SK-N-SH (cell line): ENCODE data around the gene MIDN. TPM values are rescaled to one million over a fixed set of nuclear protein-coding genes. Genes with fewer than 3 reads are reported as not detected.
"Not testable (repeated sequence)": the region's sequence is repeated elsewhere in the genome, so short reads cannot be mapped to it uniquely, and the experiment has no call there.

Experiments
- CTCF ChIA-PET: fragments of 300-600, 350-600 bp; formaldehyde crosslinking; extraction: SDS; loops from one replicate; lab custom pipeline; 2021; lab: Yijun Ruan, JAX
- POLR2A ChIA-PET: fragments of 350-600 bp; sonication (Branson Sonifier 250); formaldehyde crosslinking; extraction: SDS; loops from one replicate; lab custom pipeline; 2020; ENCODE audit warnings: antibody characterized with exemption, inconsistent platforms; lab: Yijun Ruan, JAX
- DNase-seq: peaks from one replicate; pipeline ENCODE4 v3.0.0; 2012
- H2AFZ ChIP-seq: fragments of 200-600 bp; sonication (generic); 2 replicates; pipeline ENCODE4 v1.8.1; 2016; ENCODE audit warnings: antibody characterized with exemption, mild to moderate bottlenecking, low read depth
- H3F3A ChIP-seq: fragments of 200-600 bp; sonication (generic); replicated peaks from 2 replicates; pipeline ENCODE3; 2016; ENCODE audit warnings: antibody characterized with exemption, mild to moderate bottlenecking; ENCODE audit not compliant: insufficient read depth
- H3K27ac ChIP-seq, 2 experiments: fragments of 200-500 bp in 1 of 2; fragments of 200-600 bp in 1 of 2; sonication (Bioruptor generic) in 1 of 2; sonication (generic), shearing (Covaris generic) in 1 of 2; 2 replicates each; pipeline versions ENCODE4 v1.5.1 to v1.6.1; 2014 to 2016; ENCODE audit warnings: low read depth in 2 of 2, inconsistent platforms in 1 of 2, low read length in 1 of 2, mild to moderate bottlenecking in 1 of 2, mixed read lengths in 1 of 2
- H3K27me3 ChIP-seq: fragments of 200-600 bp; sonication (generic), shearing (Covaris generic); 2 replicates; pipeline ENCODE4 v1.6.1; 2016; ENCODE audit warnings: mixed run types; ENCODE audit not compliant: insufficient read depth
- H3K36me3 ChIP-seq, 2 experiments: fragments of 200-500 bp in 1 of 2; fragments of 200-600 bp in 1 of 2; sonication (Bioruptor generic) in 1 of 2; sonication (generic) in 1 of 2; replicated peaks in 1 of 2; 2 replicates each; pipeline versions ENCODE3 to v1.5.1; 2014 to 2016; ENCODE audit warnings: low read length in 1 of 2, mild to moderate bottlenecking in 1 of 2; ENCODE audit not compliant: insufficient read depth in 2 of 2, control insufficient read depth in 1 of 2
- H3K4me1 ChIP-seq, 2 experiments: fragments of 200-500 bp in 1 of 2; fragments of 200-600 bp in 1 of 2; sonication (Bioruptor generic) in 1 of 2; sonication (generic), shearing (Covaris generic) in 1 of 2; 2 replicates each; pipeline versions ENCODE4 v1.5.1 to v1.6.1; 2014 to 2016; ENCODE audit warnings: low read depth in 1 of 2, low read length in 1 of 2, mixed run types in 1 of 2; ENCODE audit not compliant: insufficient read depth in 2 of 2, control insufficient read depth in 1 of 2
- H3K4me2 ChIP-seq: fragments of 200-600 bp; sonication (generic), shearing (Covaris generic); 2 replicates; pipeline ENCODE4 v1.6.1; 2017; ENCODE audit warnings: mixed run types
- H3K4me3 ChIP-seq, 2 experiments: fragments of 200-500 bp in 1 of 2; fragments of 200-600 bp in 1 of 2; sonication (Bioruptor generic) in 1 of 2; sonication (generic), shearing (Covaris generic) in 1 of 2; 2 replicates each; pipeline versions ENCODE4 v1.5.1 to v1.8.1; 2014 to 2016; ENCODE audit warnings: low read depth in 2 of 2, inconsistent platforms in 1 of 2, low read length in 1 of 2, mild to moderate bottlenecking in 1 of 2, mixed read lengths in 1 of 2, moderate library complexity in 1 of 2
- H3K79me2 ChIP-seq: fragments of 200-600 bp; sonication (generic); 2 replicates; pipeline ENCODE4 v1.8.1; 2017; ENCODE audit warnings: mild to moderate bottlenecking; ENCODE audit not compliant: insufficient read depth
- H3K9ac ChIP-seq: fragments of 200-600 bp; sonication (generic); 2 replicates; pipeline ENCODE4 v1.6.1; 2017; ENCODE audit warnings: mixed run types
- H3K9me2 ChIP-seq: fragments of 200-600 bp; sonication (generic); 2 replicates; pipeline ENCODE4 v1.6.1; 2017; ENCODE audit warnings: mixed run types
- H3K9me3 ChIP-seq: fragments of 200-600 bp; sonication (generic); 2 replicates; pipeline ENCODE4 v1.6.1; 2017; ENCODE audit warnings: mixed run types, mild to moderate bottlenecking, moderate library complexity
- H4K20me1 ChIP-seq: fragments of 200-600 bp; sonication (generic); 2 replicates; pipeline ENCODE4 v1.6.1; 2017; ENCODE audit warnings: mild to moderate bottlenecking, mixed run types; ENCODE audit not compliant: insufficient read depth
- EP300 ChIP-seq, 2 experiments: IDR thresholded peaks; 2 replicates each; pipeline versions ENCODE4 v1.4.0 to v1.6.1; 2012; ENCODE audit warnings: borderline replicate concordance in 1 of 2, low read depth in 1 of 2, low read length in 1 of 2
- FOSL2 ChIP-seq: IDR thresholded peaks from 2 replicates; pipeline ENCODE4 v1.4.0; 2012; ENCODE audit warnings: low read depth, mild to moderate bottlenecking, moderate library complexity, borderline replicate concordance
- FOXM1 ChIP-seq: IDR thresholded peaks from 2 replicates; pipeline ENCODE4 v1.4.0; 2012; ENCODE audit warnings: low read depth, mild to moderate bottlenecking
- GABPA ChIP-seq: IDR thresholded peaks from 2 replicates; pipeline ENCODE4 v1.4.0; 2012; ENCODE audit warnings: low read depth, mild to moderate bottlenecking
- GATA2 ChIP-seq: sonication (generic); formaldehyde crosslinking; IDR thresholded peaks from 2 replicates; pipeline ENCODE4 v1.5.0; 2020; ENCODE audit warnings: mild to moderate bottlenecking, missing genetic modification reagents
- IRF3 ChIP-seq: fragments of 150-350 bp; IDR thresholded peaks from 2 replicates; pipeline ENCODE4 v1.6.1; 2016; ENCODE audit warnings: mild to moderate bottlenecking, low read depth, low read length
- MAX ChIP-seq: IDR thresholded peaks from 2 replicates; pipeline ENCODE4 v1.4.0; 2012; ENCODE audit warnings: low read depth
- MXI1 ChIP-seq: IDR thresholded peaks from 2 replicates; pipeline ENCODE4 v1.6.1; 2012; ENCODE audit warnings: mild to moderate bottlenecking, low read depth, low read length, improper control_type of control experiment
- RCOR1 ChIP-seq: fragments of 150-350 bp; IDR thresholded peaks from 2 replicates; pipeline ENCODE4 v1.6.1; 2017; ENCODE audit warnings: antibody characterized with exemption, low read length
- TAF1 ChIP-seq: IDR thresholded peaks from 2 replicates; pipeline ENCODE4 v1.6.1; 2012; ENCODE audit warnings: low read depth, mild to moderate bottlenecking, low read length, moderate library complexity, borderline replicate concordance
- TCF12 ChIP-seq: IDR thresholded peaks from 2 replicates; pipeline ENCODE4 v1.4.0; 2012
- ZBTB33 ChIP-seq: IDR thresholded peaks from 2 replicates; pipeline ENCODE4 v1.4.0; 2012; ENCODE audit warnings: low read depth, borderline replicate concordance
- WGBS: methylation state at CpG from one replicate; pipeline ENCODE4 v1.1.6; 2017; ENCODE audit warnings: low lambda C conversion rate; 5-methylcytosine and 5-hydroxymethylcytosine counted together
- polyA plus RNA-seq, 3 experiments: library from polyadenylated mRNA; depleted of rRNA; stranded (reverse); fragments of >200 nt; gene quantifications; 2 replicates each; pipeline ENCODE4 v1.2.3, GENCODE V29; 2012

MIDN gene
- polyA plus RNA-seq, 1 of the 3 experiments (the other 2 are of a cell fraction) = 13.9 TPM

GRCh38 chr19:1199531-1199930, 48.9 kb upstream of the MIDN start:
- H3K27ac ChIP-seq = no peak overlapping the region
- no peaks in the 10 kb centered on the region for H3K9me3 ChIP-seq
- no peak overlapping the region for H3K9ac ChIP-seq
- H3K4me2 ChIP-seq = no peak overlapping the region
- H3F3A ChIP-seq = peaks cover 13% of the 10 kb centered on the region
- ChIA-PET POLR2A (no interaction called here), CTCF (interaction anchor here (1.5 to 4.3 kb wide), 4 partner anchors 41 to 94 kb away, joined by 4 to 40 read pairs (median 7); no protein-coding TSS in a partner anchor)
- H3K36me3 ChIP-seq = no peaks in the 10 kb centered on the region
- H3K4me1 ChIP-seq = peaks cover 7 to 8% of the 10 kb centered on the region in 2 experiments; a peak in 1 of 4 replicates
- H2AFZ ChIP-seq = no peak overlapping the region
- 93% methylated on average over 6 of the region's 10 CpGs for WGBS
- no peak for DNase-seq
- H4K20me1 ChIP-seq = no peaks in the 10 kb centered on the region
- H3K27me3 ChIP-seq = no peaks in the 10 kb centered on the region
- H3K79me2 ChIP-seq = no peaks in the 10 kb centered on the region
- H3K9me2 ChIP-seq = no peaks in the 10 kb centered on the region
- no peak overlapping the region for H3K4me3 ChIP-seq
- TF ChIP-seq RCOR1 = no peak
- TF ChIP-seq MXI1 = no peak
- TF ChIP-seq ZBTB33 = no peak
- TF ChIP-seq MAX = no peak
- TF ChIP-seq EP300 (IDR thresholded peaks at IDR 0.05; ENCODE audit: borderline replicate concordance in 1 of 2, low read depth in 1 of 2, low read length in 1 of 2) = no peak
- no peak for TF ChIP-seq TCF12
- TF ChIP-seq IRF3 = no peak
- TF ChIP-seq GABPA = no peak
- TF ChIP-seq GATA2 (CRISPR knock-in tag) = no peak
- no peak for TF ChIP-seq TAF1
- no peak for TF ChIP-seq FOSL2
- TF ChIP-seq FOXM1 = no peak

- H4K20me1 ChIP-seq, H3K27ac ChIP-seq, H3K79me2 ChIP-seq, H3K27me3 ChIP-seq, H3K9ac ChIP-seq, DNase-seq, H2AFZ ChIP-seq, H3K4me2 ChIP-seq, H3K9me2 ChIP-seq, POLR2A ChIA-PET, H3K9me3 ChIP-seq, H3K4me3 ChIP-seq, H3K36me3 ChIP-seq: not testable (repeated sequence)
- H3F3A ChIP-seq = peaks cover 13% of the 10 kb centered on the region
- CTCF ChIA-PET = interaction anchor here (1.5 to 4.3 kb wide), 2 partner anchors 44 to 88 kb away, joined by 7 to 40 read pairs; no protein-coding TSS in a partner anchor
- WGBS = 94% methylated on average over 4 of the region's 4 CpGs
- H3K4me1 ChIP-seq = peaks cover 8 to 11% of the 10 kb centered on the region in 2 experiments; a peak in 1 of 4 replicates
Observed at GRCh38 chr19:1200614-1201013, 47.8 kb upstream of the MIDN start.
